HCT116 (cell line): ENCODE results near the gene EEF1AKMT2.

Experiments
- CTCF ChIP-seq, 3 experiments: fragments of 200-600 bp in 1 of 3; sonication (generic) in 1 of 3; IDR thresholded peaks in 2 of 3; conservative IDR thresholded peaks in 1 of 3; 2 replicates each; pipeline ENCODE4 v1.5.1; 2012 to 2017; ENCODE audit warnings: low read depth in 2 of 3, low read length in 2 of 3, antibody characterized with exemption in 1 of 3, borderline replicate concordance in 1 of 3, control low read depth in 1 of 3, mild to moderate bottlenecking in 1 of 3, mixed read lengths in 1 of 3, mixed run types in 1 of 3, moderate library complexity in 1 of 3; ENCODE audit not compliant: insufficient read depth in 1 of 3
- EZH2 ChIP-seq: fragments of 200-600 bp; sonication (generic); IDR thresholded peaks from 2 replicates; pipeline ENCODE4 v1.6.1; 2017; ENCODE audit warnings: antibody characterized with exemption, mixed run types
- POLR2A ChIP-seq: IDR thresholded peaks from 2 replicates; pipeline ENCODE4 v1.7.0; 2011; ENCODE audit warnings: borderline replicate concordance; ENCODE audit not compliant: insufficient read depth, insufficient read length; ENCODE audit errors: extremely low read depth
- POLR2AphosphoS5 ChIP-seq: IDR thresholded peaks from 2 replicates; pipeline ENCODE4 v1.6.1; 2011; ENCODE audit warnings: mild to moderate bottlenecking, low read depth, low read length, moderate library complexity
- RAD21 ChIP-seq: IDR thresholded peaks from 2 replicates; pipeline ENCODE4 v1.6.1; 2012; ENCODE audit warnings: low read depth, mild to moderate bottlenecking
- YY1 ChIP-seq: IDR thresholded peaks from 2 replicates; pipeline ENCODE4 v1.6.1; 2011; ENCODE audit warnings: low read length, low read depth, moderate library complexity, mild to moderate bottlenecking; ENCODE audit not compliant: insufficient replicate concordance; ENCODE audit errors: extremely low read depth
- ZBTB33 ChIP-seq: IDR thresholded peaks from 2 replicates; pipeline ENCODE4 v1.6.1; 2011; ENCODE audit warnings: mild to moderate bottlenecking, low read length, moderate library complexity; ENCODE audit not compliant: insufficient replicate concordance; ENCODE audit errors: extremely low read depth

GRCh38 chr10:124798781-124799180 is 7.1 kb upstream of the EEF1AKMT2 start:
- TF ChIP-seq POLR2A, result no peak
- no peak for TF ChIP-seq CTCF (IDR thresholded peaks at IDR 0.05 in 2 of 3, conservative IDR thresholded peaks at IDR 0.05 in 1 of 3; ENCODE audit: borderline replicate concordance in 1 of 3, insufficient read depth in 1 of 3, low read depth in 2 of 3, low read length in 2 of 3)
- TF ChIP-seq YY1, result no peak
- no peak for TF ChIP-seq ZBTB33
- TF ChIP-seq RAD21, result no peak
- no peak for TF ChIP-seq EZH2
- no peak for TF ChIP-seq POLR2AphosphoS5
